GM21381 (cell line): Measurements from ENCODE around the gene NBAS.
"Not testable (repeated sequence)": the region's sequence is repeated elsewhere in the genome, so short reads cannot be mapped to it uniquely, and the experiment has no call there.

Source experiments
- ATAC-seq: cut with Tn5 transposase; IDR thresholded peaks from one replicate; pipeline ENCODE4 v1.9.1; 2021; ENCODE audit warnings: mild to moderate bottlenecking, moderate library complexity; ENCODE audit not compliant: unreplicated experiment

NBAS gene

GRCh38 chr2:15323227-15323626 is 237.9 kb downstream of the NBAS start:
- ATAC-seq: no peak

GRCh38 chr2:15321481-15321880 is 239.7 kb downstream of the NBAS start:
- ATAC-seq: not testable (repeated sequence)

GRCh38 chr2:15316370-15316814 is 244.7 kb downstream of the NBAS start:
- no peak for ATAC-seq

GRCh38 chr2:15315411-15315810 is 245.7 kb downstream of the NBAS start:
- no peak for ATAC-seq

- ATAC-seq: peak; percentile 76
Measured at GRCh38 chr2:15313657-15314056, 247.5 kb downstream of the NBAS start.

GRCh38 chr2:15311926-15312325 is 249.2 kb downstream of the NBAS start:
- ATAC-seq: no peak

GRCh38 chr2:15311201-15311907 is 249.8 kb downstream of the NBAS start:
- peak; percentile 51 for ATAC-seq

GRCh38 chr2:15307526-15307925 is 253.6 kb downstream of the NBAS start:
- no peak for ATAC-seq

- no peak for ATAC-seq
Measured at GRCh38 chr2:15306706-15307105, 254.4 kb downstream of the NBAS start.

GRCh38 chr2:15303874-15304273 is 257.3 kb downstream of the NBAS start:
- ATAC-seq: no peak

GRCh38 chr2:15302154-15302553 is 259.0 kb downstream of the NBAS start:
- no peak for ATAC-seq

GRCh38 chr2:15300624-15301573 is 260.2 kb downstream of the NBAS start:
- ATAC-seq: no peak

GRCh38 chr2:15299904-15300520 is 261.1 kb downstream of the NBAS start:
- ATAC-seq: no peak

- ATAC-seq: no peak
Measured at GRCh38 chr2:15298770-15299169, 262.4 kb downstream of the NBAS start.

- peak; percentile 76 for ATAC-seq
Measured at GRCh38 chr2:15293262-15293937, 267.7 kb downstream of the NBAS start.

- ATAC-seq: no peak
Measured at GRCh38 chr2:15287447-15288184, 273.5 kb downstream of the NBAS start.

- ATAC-seq: no peak
Measured at GRCh38 chr2:15284614-15285013, 276.5 kb downstream of the NBAS start.

- ATAC-seq: no peak
Measured at GRCh38 chr2:15281681-15282080, 279.5 kb downstream of the NBAS start.

- ATAC-seq: no peak
Measured at GRCh38 chr2:15279201-15279876, 281.8 kb downstream of the NBAS start.

- no peak for ATAC-seq
Measured at GRCh38 chr2:15278296-15278695, 282.8 kb downstream of the NBAS start.
